SH-SY5Y (cell line): ENCODE measurements around the gene KRTAP22-1.

Source experiments
- GATA2 ChIP-seq: IDR thresholded peaks from 2 replicates; pipeline ENCODE4 v1.6.1; 2011; ENCODE audit warnings: mild to moderate bottlenecking, low read depth, low read length
- GATA3 ChIP-seq: IDR thresholded peaks from 2 replicates; pipeline ENCODE4 v1.6.1; 2011; ENCODE audit warnings: low read depth, mild to moderate bottlenecking, low read length, moderate library complexity

DNA sequence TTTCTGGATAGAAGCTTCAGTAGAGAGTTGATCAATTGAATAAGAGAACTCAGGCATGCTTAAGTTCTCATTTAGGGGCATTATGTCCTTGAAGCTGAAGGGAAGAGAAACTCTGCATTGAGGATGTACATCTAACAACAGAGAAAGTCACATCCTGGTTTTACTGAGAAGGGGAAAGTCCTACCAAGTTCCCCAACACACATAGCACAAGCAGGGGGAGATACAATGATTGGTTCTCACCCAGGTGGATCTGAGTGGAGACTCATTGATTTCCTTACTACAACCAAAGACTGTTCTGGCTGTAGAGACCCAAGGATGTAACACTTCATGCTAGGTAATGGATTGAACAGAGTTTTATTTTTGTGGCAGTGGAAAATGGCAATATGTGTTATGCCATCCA, 14.3 kb downstream of the KRTAP22-1 start:
- TF ChIP-seq GATA2: no peak
- no peak for TF ChIP-seq GATA3
